ENCODE data around the gene GRID1.

The GRID1 gene

GRCh38 chr10:86067436-86068050 lies 299.1 kb downstream of the GRID1 start:
- H3K9ac ChIP-seq (ENCODE audit: low read length): no peak overlapping the region
- no peak overlapping the region for H2AFZ ChIP-seq (ENCODE audit: low read length)
- H3K27me3 ChIP-seq (replicated peaks; ENCODE audit: insufficient read depth, low read length): no peaks in the 10 kb centered on the region
- H3K9me3 ChIP-seq (replicated peaks; ENCODE audit: insufficient read depth, low read length): no peaks in the 10 kb centered on the region
- no peaks in the 10 kb centered on the region for H3F3A ChIP-seq (ENCODE audit: insufficient read depth, low read length)
- no peaks in the 10 kb centered on the region for H3K79me2 ChIP-seq (ENCODE audit: low read length)
- no peaks in the 10 kb centered on the region for H3K36me3 ChIP-seq (replicated peaks; ENCODE audit: insufficient read depth, low read length)
- no peaks in the 10 kb centered on the region for H4K20me1 ChIP-seq (ENCODE audit: insufficient read depth, low read length)
- H3K4me2 ChIP-seq (ENCODE audit: low read depth, low read length): no peak overlapping the region
- no peaks in the 10 kb centered on the region for H3K9me2 ChIP-seq (replicated peaks; ENCODE audit: insufficient read depth, low read length)
- H3K4me3 ChIP-seq (ENCODE audit: low read length): no peak overlapping the region
- DNase-seq: no peak
- no peak overlapping the region for H3K27ac ChIP-seq (ENCODE audit: low read length)
- no peak for TF ChIP-seq CTCF (IDR thresholded peaks at IDR 0.05; ENCODE audit: low read length)
- no peaks in the 10 kb centered on the region for H3K4me1 ChIP-seq (ENCODE audit: low read length)

DNA sequence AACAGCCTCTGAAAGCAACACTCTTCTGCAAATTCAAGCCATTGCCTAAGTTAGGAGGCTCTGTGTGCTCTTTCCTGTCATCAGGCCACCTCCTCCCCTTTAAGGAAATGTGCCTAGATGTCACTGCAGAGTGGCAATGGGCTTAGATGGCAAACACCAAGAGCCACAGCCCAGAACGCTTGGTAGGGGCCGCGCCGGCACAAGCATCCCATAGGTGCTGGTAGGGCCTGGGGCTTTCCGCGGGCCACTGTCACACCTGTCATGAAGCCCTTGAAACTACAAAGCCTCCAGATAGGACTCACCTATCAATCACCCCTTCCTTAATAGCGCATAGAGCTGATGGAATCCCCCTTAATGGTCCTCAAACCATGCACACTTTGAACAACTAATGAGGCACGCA lies 299.9 kb downstream of the GRID1 start:
- H3K4me3 ChIP-seq (ENCODE audit: low read length): no peak overlapping the region
- H2AFZ ChIP-seq (ENCODE audit: low read length): no peak overlapping the region
- TF ChIP-seq CTCF (IDR thresholded peaks at IDR 0.05; ENCODE audit: low read length): no peak
- TF ChIP-seq EZH2 (optimal IDR thresholded peaks at IDR 0.05; ENCODE audit: low read depth, low read length): no peak
- no peak for TF ChIP-seq EZH2phosphoT487 (IDR thresholded peaks at IDR 0.05; ENCODE audit: low read length)
- no peak overlapping the region for H3K27ac ChIP-seq (ENCODE audit: low read length)
- H3K9ac ChIP-seq (ENCODE audit: low read length): no peak overlapping the region
- no peaks in the 10 kb centered on the region for H3K9me2 ChIP-seq (replicated peaks; ENCODE audit: insufficient read depth, low read length)
- no peaks in the 10 kb centered on the region for H3K27me3 ChIP-seq (replicated peaks; ENCODE audit: insufficient read depth, low read length)
- no peaks in the 10 kb centered on the region for H3F3A ChIP-seq (ENCODE audit: insufficient read depth, low read length)
- no peaks in the 10 kb centered on the region for H3K36me3 ChIP-seq (replicated peaks; ENCODE audit: insufficient read depth, low read length)
- H3K79me2 ChIP-seq (ENCODE audit: low read length): no peaks in the 10 kb centered on the region
- no peaks in the 10 kb centered on the region for H4K20me1 ChIP-seq (ENCODE audit: insufficient read depth, low read length)
- no peaks in the 10 kb centered on the region for H3K4me1 ChIP-seq (ENCODE audit: low read length)
- H3K9me3 ChIP-seq (replicated peaks; ENCODE audit: insufficient read depth, low read length): no peaks in the 10 kb centered on the region
- H3K4me2 ChIP-seq (ENCODE audit: low read depth, low read length): no peak overlapping the region
- no peak for DNase-seq

DNA sequence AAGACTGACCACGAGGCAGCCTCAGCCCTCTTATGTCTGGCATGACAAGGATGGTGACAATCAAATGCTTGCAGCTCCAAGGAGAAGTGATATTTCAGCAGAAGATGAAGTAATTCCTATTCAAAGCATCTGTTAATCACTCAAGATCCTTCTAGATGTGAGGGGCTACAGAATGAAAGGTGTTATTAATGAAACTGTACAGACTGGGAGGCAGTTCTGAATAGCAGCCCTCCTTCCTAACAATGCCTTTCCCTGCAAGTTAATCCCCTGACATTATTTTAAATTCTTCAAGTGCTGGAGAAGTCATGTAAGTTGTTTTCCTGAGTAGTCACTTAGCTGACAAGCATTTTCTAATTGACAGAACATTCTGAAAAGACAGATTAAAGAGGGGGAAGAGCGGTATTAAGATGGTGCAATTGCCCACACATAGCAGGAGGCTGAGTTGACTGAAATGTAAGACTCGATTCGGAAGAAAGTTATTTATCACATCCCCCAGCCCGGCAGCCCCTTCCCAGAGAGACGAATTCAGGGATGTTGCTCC lies 300.8 kb downstream of the GRID1 start:
- H3K4me1 ChIP-seq (ENCODE audit: low read length): no peaks in the 10 kb centered on the region
- H3K9me2 ChIP-seq (replicated peaks; ENCODE audit: insufficient read depth, low read length): no peaks in the 10 kb centered on the region
- no peak overlapping the region for H3K4me2 ChIP-seq (ENCODE audit: low read depth, low read length)
- no peaks in the 10 kb centered on the region for H3K27me3 ChIP-seq (replicated peaks; ENCODE audit: insufficient read depth, low read length)
- DNase-seq: no peak
- TF ChIP-seq EZH2phosphoT487 (IDR thresholded peaks at IDR 0.05; ENCODE audit: low read length) (no peak), EZH2 (optimal IDR thresholded peaks at IDR 0.05; ENCODE audit: low read depth, low read length) (no peak), CTCF (IDR thresholded peaks at IDR 0.05; ENCODE audit: low read length) (no peak)
- H3K9me3 ChIP-seq (replicated peaks; ENCODE audit: insufficient read depth, low read length): no peaks in the 10 kb centered on the region
- no peaks in the 10 kb centered on the region for H3F3A ChIP-seq (ENCODE audit: insufficient read depth, low read length)
- no peak overlapping the region for H3K4me3 ChIP-seq (ENCODE audit: low read length)
- no peak overlapping the region for H3K27ac ChIP-seq (ENCODE audit: low read length)
- no peak overlapping the region for H3K9ac ChIP-seq (ENCODE audit: low read length)
- H2AFZ ChIP-seq (ENCODE audit: low read length): no peak overlapping the region
- no peaks in the 10 kb centered on the region for H3K79me2 ChIP-seq (ENCODE audit: low read length)
- no peaks in the 10 kb centered on the region for H3K36me3 ChIP-seq (replicated peaks; ENCODE audit: insufficient read depth, low read length)
- H4K20me1 ChIP-seq (ENCODE audit: insufficient read depth, low read length): no peaks in the 10 kb centered on the region
